GM12878 (cell line): ENCODE results near the gene PFKP. TPM values are rescaled to one million over a fixed set of nuclear protein-coding genes. Genes with fewer than 3 reads are reported as not detected.

Experiments
- BCL3 ChIP-seq: IDR thresholded peaks from 2 replicates; pipeline ENCODE4 v1.6.1; 2011; ENCODE audit warnings: borderline replicate concordance, low read depth, mild to moderate bottlenecking, moderate library complexity, low read length; ENCODE audit not compliant: insufficient read depth, poor library complexity, severe bottlenecking
- IRF5 ChIP-seq: fragments of 450-650 bp; IDR thresholded peaks from 2 replicates; pipeline ENCODE4 v1.6.1; 2017; ENCODE audit warnings: borderline replicate concordance
- NR2C2 ChIP-seq: IDR thresholded peaks from 2 replicates; pipeline ENCODE4 v1.6.1; 2011; ENCODE audit warnings: borderline replicate concordance, low read depth; ENCODE audit not compliant: control insufficient read depth, insufficient read length
- REST ChIP-seq: IDR thresholded peaks from 2 replicates; pipeline ENCODE4 v1.6.1; 2012; ENCODE audit warnings: mild to moderate bottlenecking, low read depth, low read length
- ZBED1 ChIP-seq: IDR thresholded peaks from 2 replicates; pipeline ENCODE4 v1.6.1; 2016; ENCODE audit warnings: borderline replicate concordance
- polyA plus RNA-seq, 11 experiments: library from polyadenylated mRNA; depleted of rRNA in 4 of 11; unstranded in 6 of 11; stranded (reverse) in 5 of 11; fragments of >200 nt; fragmentation: Nextera tagmentation in 4 of 11; fragmentation: Illumina TruSeq in 1 of 11; extraction: Ambion mirVana in 4 of 11; extraction: Trizol in 1 of 11; gene quantifications; 1 replicate in 1 of 11; 2 replicates in 10 of 11; pipeline versions ENCODE4 v1.2.1 to v1.2.3, GENCODE V29; 2011 to 2016; ENCODE audit warnings: inconsistent platforms in 2 of 11, missing spikeins in 2 of 11, low read depth in 1 of 11
- total RNA-seq, 4 experiments: library from RNA; depleted of rRNA in 3 of 4; stranded (reverse); fragments of >200 nt in 3 of 4; fragmentation: Illumina TruSeq in 1 of 4; extraction: Trizol in 1 of 4; gene quantifications; 2 replicates each; pipeline versions ENCODE4 v1.2.1 to v1.2.3, GENCODE V29; 2013 to 2021
- TF ChIP-seq, protein P1 (sequence below): fragments of 450-650 bp; formaldehyde crosslinking; IDR thresholded peaks from 2 replicates; pipeline ENCODE4 v1.4.0; 2022; ENCODE audit warnings: mild to moderate bottlenecking, moderate library complexity

Gene PFKP
- total and polyA plus RNA-seq, 10 of the 15 experiments (the other 5 are each of a cell fraction or from before 2014, with no cell fraction given): 27.0 to 145 (median 95.7) TPM

- TF ChIP-seq IRF5 (no peak), NR2C2 (no peak), REST (no peak), BCL3 (no peak), ZBED1 (no peak)
- TF ChIP-seq, protein P1, sequence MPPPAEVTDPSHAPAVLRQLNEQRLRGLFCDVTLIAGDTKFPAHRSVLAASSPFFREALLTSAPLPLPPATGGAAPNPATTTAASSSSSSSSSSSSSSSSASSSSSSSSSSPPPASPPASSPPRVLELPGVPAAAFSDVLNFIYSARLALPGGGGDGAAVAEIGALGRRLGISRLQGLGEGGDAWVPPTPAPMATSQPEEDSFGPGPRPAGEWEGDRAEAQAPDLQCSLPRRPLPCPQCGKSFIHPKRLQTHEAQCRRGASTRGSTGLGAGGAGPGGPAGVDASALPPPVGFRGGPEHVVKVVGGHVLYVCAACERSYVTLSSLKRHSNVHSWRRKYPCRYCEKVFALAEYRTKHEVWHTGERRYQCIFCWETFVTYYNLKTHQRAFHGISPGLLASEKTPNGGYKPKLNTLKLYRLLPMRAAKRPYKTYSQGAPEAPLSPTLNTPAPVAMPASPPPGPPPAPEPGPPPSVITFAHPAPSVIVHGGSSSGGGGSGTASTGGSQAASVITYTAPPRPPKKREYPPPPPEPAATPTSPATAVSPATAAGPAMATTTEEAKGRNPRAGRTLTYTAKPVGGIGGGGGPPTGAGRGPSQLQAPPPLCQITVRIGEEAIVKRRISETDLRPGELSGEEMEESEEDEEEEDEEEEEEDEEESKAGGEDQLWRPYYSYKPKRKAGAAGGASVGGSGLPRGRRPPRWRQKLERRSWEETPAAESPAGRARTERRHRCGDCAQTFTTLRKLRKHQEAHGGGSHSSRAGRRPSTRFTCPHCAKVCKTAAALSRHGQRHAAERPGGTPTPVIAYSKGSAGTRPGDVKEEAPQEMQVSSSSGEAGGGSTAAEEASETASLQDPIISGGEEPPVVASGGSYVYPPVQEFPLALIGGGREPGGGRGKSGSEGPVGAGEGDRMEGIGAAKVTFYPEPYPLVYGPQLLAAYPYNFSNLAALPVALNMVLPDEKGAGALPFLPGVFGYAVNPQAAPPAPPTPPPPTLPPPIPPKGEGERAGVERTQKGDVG (CRISPR knock-in tag): no peak
- TF ChIP-seq, all 136 proteins: peak for 0
These were observed 23.0 kb downstream of the PFKP start (continued) for GRCh38 chr10:3090388-3090787.
